ENCODE results near the gene CAB39L.

CAB39L gene

DNA sequence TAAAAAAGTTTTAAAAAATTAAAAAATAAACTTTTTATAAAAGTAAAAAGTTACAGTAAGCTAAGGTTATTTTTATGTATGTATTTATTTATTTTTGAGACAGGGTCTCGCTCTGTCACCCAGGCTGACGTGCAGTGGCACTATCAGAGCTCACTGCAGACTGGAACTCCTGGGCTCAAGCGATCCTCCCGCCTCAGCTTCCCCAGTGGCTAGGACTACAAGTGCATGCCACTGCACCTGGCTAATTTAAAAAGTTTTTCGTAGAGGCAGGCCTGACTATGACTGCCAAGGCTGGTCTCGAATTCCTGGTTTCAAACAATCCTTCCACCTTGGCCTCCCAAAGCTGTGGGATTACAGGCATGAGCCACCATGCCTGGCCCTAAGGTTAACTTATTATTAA, 132.0 kb downstream of the CAB39L start:
- no peaks in the 10 kb centered on the region for H3K4me1 ChIP-seq (ENCODE audit: low read length)
- no peaks in the 10 kb centered on the region for H3K79me2 ChIP-seq (ENCODE audit: low read length)
- H4K20me1 ChIP-seq (ENCODE audit: insufficient read depth, low read length): no peaks in the 10 kb centered on the region
- no peak overlapping the region for H3K4me3 ChIP-seq (ENCODE audit: low read length)
- H3K27ac ChIP-seq (ENCODE audit: low read length): no peak overlapping the region
- no peaks in the 10 kb centered on the region for H3K9me3 ChIP-seq (ENCODE audit: insufficient read depth, low read length)
- no peak overlapping the region for H3K4me2 ChIP-seq (ENCODE audit: low read length)
- no peak for TF ChIP-seq EZH2phosphoT487 (IDR thresholded peaks at IDR 0.05; ENCODE audit: low read depth)
- TF ChIP-seq, protein P1, sequence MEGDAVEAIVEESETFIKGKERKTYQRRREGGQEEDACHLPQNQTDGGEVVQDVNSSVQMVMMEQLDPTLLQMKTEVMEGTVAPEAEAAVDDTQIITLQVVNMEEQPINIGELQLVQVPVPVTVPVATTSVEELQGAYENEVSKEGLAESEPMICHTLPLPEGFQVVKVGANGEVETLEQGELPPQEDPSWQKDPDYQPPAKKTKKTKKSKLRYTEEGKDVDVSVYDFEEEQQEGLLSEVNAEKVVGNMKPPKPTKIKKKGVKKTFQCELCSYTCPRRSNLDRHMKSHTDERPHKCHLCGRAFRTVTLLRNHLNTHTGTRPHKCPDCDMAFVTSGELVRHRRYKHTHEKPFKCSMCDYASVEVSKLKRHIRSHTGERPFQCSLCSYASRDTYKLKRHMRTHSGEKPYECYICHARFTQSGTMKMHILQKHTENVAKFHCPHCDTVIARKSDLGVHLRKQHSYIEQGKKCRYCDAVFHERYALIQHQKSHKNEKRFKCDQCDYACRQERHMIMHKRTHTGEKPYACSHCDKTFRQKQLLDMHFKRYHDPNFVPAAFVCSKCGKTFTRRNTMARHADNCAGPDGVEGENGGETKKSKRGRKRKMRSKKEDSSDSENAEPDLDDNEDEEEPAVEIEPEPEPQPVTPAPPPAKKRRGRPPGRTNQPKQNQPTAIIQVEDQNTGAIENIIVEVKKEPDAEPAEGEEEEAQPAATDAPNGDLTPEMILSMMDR (IDR thresholded peaks at IDR 0.05; ENCODE audit: low read depth, low read length): no peak
- no peaks in the 10 kb centered on the region for H3K36me3 ChIP-seq (replicated peaks; ENCODE audit: low read depth, low read length)
- H2AFZ ChIP-seq (ENCODE audit: low read depth, low read length): no peak overlapping the region
- no peak overlapping the region for H3K9ac ChIP-seq (ENCODE audit: low read length)
- no peaks in the 10 kb centered on the region for H3K27me3 ChIP-seq (ENCODE audit: low read depth, low read length)

DNA sequence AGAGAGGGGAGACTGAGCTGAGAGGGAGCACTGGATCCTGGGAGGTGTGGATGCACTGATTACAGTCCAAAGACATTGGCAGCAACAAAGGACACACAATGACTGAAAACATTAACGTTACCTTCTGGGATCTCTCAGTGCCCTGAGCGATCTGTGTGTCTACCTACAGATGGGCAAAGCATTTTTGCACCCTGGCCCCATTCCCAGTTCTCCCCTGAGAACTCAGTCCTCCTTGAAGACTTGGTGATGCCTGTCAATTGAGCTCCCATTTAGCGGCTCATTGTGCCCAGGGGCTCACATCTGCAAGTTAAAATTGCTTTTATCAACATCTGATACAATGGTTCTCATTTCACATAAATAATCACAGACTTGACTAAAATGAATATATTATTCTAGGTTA, 133.6 kb downstream of the CAB39L start:
- H4K20me1 ChIP-seq (ENCODE audit: insufficient read depth, low read length): no peaks in the 10 kb centered on the region
- no peaks in the 10 kb centered on the region for H3K9me3 ChIP-seq (ENCODE audit: insufficient read depth, low read length)
- peaks cover 6% of the 10 kb centered on the region; the same call in 1 of the 2 replicates for H3K4me1 ChIP-seq (ENCODE audit: low read length)
- no peaks in the 10 kb centered on the region for H3K79me2 ChIP-seq (ENCODE audit: low read length)
- no peaks in the 10 kb centered on the region for H3K36me3 ChIP-seq (replicated peaks; ENCODE audit: low read depth, low read length)
- no peak overlapping the region for H2AFZ ChIP-seq (ENCODE audit: low read depth, low read length)
- H3K4me3 ChIP-seq (ENCODE audit: low read length): no peak overlapping the region
- H3K4me2 ChIP-seq (ENCODE audit: low read length): no peak overlapping the region
- no peaks in the 10 kb centered on the region for H3K27me3 ChIP-seq (ENCODE audit: low read depth, low read length)
- H3K9ac ChIP-seq (ENCODE audit: low read length): no peak overlapping the region
- TF ChIP-seq EZH2phosphoT487 (IDR thresholded peaks at IDR 0.05; ENCODE audit: low read depth): no peak
- TF ChIP-seq, protein P1 (IDR thresholded peaks at IDR 0.05; ENCODE audit: low read depth, low read length): no peak
- H3K27ac ChIP-seq (ENCODE audit: low read length): no peak overlapping the region

DNA sequence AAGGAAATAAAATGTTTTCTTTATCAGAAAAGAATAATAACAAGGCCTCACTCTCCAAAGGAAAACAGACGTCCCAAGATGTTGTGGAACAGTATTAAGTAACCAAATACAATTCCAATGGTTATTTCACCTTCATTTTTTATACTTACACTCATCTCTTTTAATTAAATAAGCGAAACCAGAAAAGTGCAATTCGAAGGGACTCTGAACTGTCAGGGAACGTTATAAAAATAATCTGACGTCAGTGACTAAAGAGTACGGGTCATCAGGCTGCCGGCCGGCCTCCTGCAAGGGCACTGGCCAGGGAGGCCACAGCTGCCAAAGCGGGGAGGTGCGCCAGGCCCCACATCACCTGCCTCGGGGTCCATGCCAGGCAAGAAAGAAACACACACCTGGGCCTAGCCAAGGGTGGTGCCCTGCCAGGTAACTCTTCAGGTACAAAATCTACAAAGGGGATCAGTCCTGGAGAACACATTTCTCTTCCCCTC, 134.9 kb downstream of the CAB39L start:
- H3K4me2 ChIP-seq (ENCODE audit: low read length): no peak overlapping the region
- TF ChIP-seq, protein P1 (IDR thresholded peaks at IDR 0.05; ENCODE audit: low read depth, low read length): no peak
- no peak for TF ChIP-seq EZH2phosphoT487 (IDR thresholded peaks at IDR 0.05; ENCODE audit: low read depth)
- no peak overlapping the region for H3K27ac ChIP-seq (ENCODE audit: low read length)
- H3K4me1 ChIP-seq (ENCODE audit: low read length): peaks cover 6% of the 10 kb centered on the region; the same call in 1 of the 2 replicates
- H3K9me3 ChIP-seq (ENCODE audit: insufficient read depth, low read length): no peaks in the 10 kb centered on the region
- H2AFZ ChIP-seq (ENCODE audit: low read depth, low read length): no peak overlapping the region
- H4K20me1 ChIP-seq (ENCODE audit: insufficient read depth, low read length): no peaks in the 10 kb centered on the region
- H3K79me2 ChIP-seq (ENCODE audit: low read length): no peaks in the 10 kb centered on the region
- H3K4me3 ChIP-seq (ENCODE audit: low read length): no peak overlapping the region
- no peak overlapping the region for H3K9ac ChIP-seq (ENCODE audit: low read length)
- no peaks in the 10 kb centered on the region for H3K36me3 ChIP-seq (replicated peaks; ENCODE audit: low read depth, low read length)
- H3K27me3 ChIP-seq (ENCODE audit: low read depth, low read length): no peaks in the 10 kb centered on the region

DNA sequence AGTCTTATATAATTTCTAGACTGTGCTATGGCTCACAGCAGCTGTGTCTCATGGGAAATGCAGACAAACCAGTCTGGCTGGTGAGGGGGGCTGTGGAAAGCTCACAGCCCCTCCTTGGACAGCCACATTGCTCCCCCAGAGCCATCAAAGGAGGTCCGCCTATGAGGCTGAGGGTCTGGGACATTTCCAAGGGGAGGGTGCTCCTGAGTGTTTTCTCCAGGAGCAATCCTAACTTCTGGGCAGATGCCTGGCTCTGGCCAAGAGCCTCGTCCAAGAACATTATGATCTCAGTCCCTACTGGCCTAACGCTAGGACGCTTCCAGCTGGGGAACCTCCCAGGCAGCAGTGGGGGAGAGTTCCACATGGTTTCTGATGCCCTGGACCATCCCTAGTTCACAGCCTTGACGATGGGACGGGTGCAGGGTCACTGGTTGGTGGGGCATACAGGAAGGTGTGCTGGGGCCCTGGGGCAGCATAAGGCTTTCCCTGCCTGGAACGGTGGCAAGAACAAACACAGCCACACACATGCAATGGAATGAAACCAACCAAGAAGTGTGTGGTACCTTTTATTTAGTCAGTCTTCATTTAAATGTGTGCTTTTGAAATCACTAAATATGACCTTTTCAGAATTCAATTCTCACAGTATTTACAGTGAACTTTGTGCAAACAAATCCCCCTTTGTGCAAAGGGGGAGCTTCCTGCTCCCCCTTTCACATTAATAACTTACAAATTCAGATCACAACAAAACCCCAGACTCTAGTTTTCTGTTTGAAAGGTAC, 135.6 kb downstream of the CAB39L start:
- H3K9ac ChIP-seq (ENCODE audit: low read length): no peak overlapping the region
- TF ChIP-seq, protein P1 (IDR thresholded peaks at IDR 0.05; ENCODE audit: low read depth, low read length): no peak
- TF ChIP-seq EZH2phosphoT487 (IDR thresholded peaks at IDR 0.05; ENCODE audit: low read depth): no peak

More for the DNA sequence above, 135.6 kb downstream of the CAB39L start:
- Histone ChIP-seq H2AFZ (ENCODE audit: low read depth, low read length) (no peak overlapping the region), H4K20me1 (ENCODE audit: insufficient read depth, low read length) (no peaks in the 10 kb centered on the region), H3K27ac (ENCODE audit: low read length) (no peak overlapping the region), H3K4me1 (ENCODE audit: low read length) (peaks cover 6% of the 10 kb centered on the region; the same call in 1 of the 2 replicates), H3K9me3 (ENCODE audit: insufficient read depth, low read length) (no peaks in the 10 kb centered on the region), H3K4me3 (ENCODE audit: low read length) (no peak overlapping the region), H3K79me2 (ENCODE audit: low read length) (no peaks in the 10 kb centered on the region), H3K4me2 (ENCODE audit: low read length) (no peak overlapping the region), H3K27me3 (ENCODE audit: low read depth, low read length) (no peaks in the 10 kb centered on the region), H3K36me3 (replicated peaks; ENCODE audit: low read depth, low read length) (no peaks in the 10 kb centered on the region)

Data from OCI-LY3 (cell line).